ENCODE data around the gene MMEL1.
A peak's percentile ranks its signal among the peaks of the same experiment; 100 is the strongest.

MMEL1 gene

GRCh38 chr1:2563205-2563604 lies 69.6 kb downstream of the MMEL1 start:
- TF ChIP-seq, protein P1, sequence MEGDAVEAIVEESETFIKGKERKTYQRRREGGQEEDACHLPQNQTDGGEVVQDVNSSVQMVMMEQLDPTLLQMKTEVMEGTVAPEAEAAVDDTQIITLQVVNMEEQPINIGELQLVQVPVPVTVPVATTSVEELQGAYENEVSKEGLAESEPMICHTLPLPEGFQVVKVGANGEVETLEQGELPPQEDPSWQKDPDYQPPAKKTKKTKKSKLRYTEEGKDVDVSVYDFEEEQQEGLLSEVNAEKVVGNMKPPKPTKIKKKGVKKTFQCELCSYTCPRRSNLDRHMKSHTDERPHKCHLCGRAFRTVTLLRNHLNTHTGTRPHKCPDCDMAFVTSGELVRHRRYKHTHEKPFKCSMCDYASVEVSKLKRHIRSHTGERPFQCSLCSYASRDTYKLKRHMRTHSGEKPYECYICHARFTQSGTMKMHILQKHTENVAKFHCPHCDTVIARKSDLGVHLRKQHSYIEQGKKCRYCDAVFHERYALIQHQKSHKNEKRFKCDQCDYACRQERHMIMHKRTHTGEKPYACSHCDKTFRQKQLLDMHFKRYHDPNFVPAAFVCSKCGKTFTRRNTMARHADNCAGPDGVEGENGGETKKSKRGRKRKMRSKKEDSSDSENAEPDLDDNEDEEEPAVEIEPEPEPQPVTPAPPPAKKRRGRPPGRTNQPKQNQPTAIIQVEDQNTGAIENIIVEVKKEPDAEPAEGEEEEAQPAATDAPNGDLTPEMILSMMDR (IDR thresholded peaks at IDR 0.05; ENCODE audit: control extremely low read depth, extremely low read depth, low read depth, missing control alignments), result no peak
- ChIA-PET POLR2A (no interaction called here), CTCF (interaction anchor here (1.5 to 3.8 kb wide), 2 partner anchors 16 to 21 kb away, joined by 3 to 40 read pairs; partner anchors contain the start of gene PRXL2B)
- DNase-seq (ENCODE audit: extremely low spot score), result no peak

- no peak for DNase-seq (ENCODE audit: extremely low spot score)
- CTCF ChIA-PET, result interaction anchor here (0.9 to 3.8 kb wide), 12 partner anchors 9 to 367 kb away, joined by 3 to 40 read pairs (median 5); partner anchors contain the start of genes FAAP20 and PRXL2B
- TF ChIP-seq, protein P1 (IDR thresholded peaks at IDR 0.05; ENCODE audit: control extremely low read depth, extremely low read depth, low read depth, missing control alignments), result peak; percentile 40
- POLR2A ChIA-PET, result interaction anchor here (1.1 to 2.1 kb wide), 4 partner anchors 14 to 23 kb away, joined by 3 to 12 read pairs (median 5); partner anchors contain the start of gene PRXL2B
These were observed 70.6 kb downstream of the MMEL1 start for GRCh38 chr1:2561898-2562895.

DNA sequence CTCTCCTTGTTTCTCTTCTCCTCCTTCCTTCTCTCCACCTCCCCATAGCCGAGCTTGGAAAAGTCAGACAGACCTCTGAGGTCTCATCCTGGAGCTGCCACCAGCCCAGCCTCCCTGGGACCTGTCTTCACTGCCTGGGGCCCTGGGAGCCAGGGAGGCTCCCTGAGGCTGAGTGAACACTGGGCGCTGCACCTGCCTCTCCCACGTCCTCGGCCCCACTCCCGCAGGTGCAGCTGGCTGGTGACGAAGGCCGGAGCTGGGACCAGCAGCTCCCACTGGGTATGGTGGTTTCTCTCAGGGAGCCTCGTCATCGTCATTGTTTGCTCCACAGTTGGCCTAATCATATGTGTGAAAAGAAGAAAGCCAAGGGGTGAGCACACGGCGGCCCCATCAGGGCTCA lies 71.4 kb downstream of the MMEL1 start:
- ChIA-PET POLR2A (interaction anchor here (1.1 to 2.1 kb wide), 4 partner anchors 15 to 24 kb away, joined by 3 to 12 read pairs (median 5); partner anchors contain the start of gene PRXL2B), CTCF (interaction anchor here (0.9 to 3.8 kb wide), 13 partner anchors 9 to 367 kb away, joined by 3 to 40 read pairs (median 5); partner anchors contain the start of genes FAAP20 and PRXL2B)
- TF ChIP-seq, protein P1 (IDR thresholded peaks at IDR 0.05; ENCODE audit: control extremely low read depth, extremely low read depth, low read depth, missing control alignments), result no peak
- no peak for DNase-seq (ENCODE audit: extremely low spot score)

- TF ChIP-seq, protein P1 (IDR thresholded peaks at IDR 0.05; ENCODE audit: control extremely low read depth, extremely low read depth, low read depth, missing control alignments), result no peak
- ChIA-PET CTCF (interaction anchor here (1.2 to 3.8 kb wide), 7 partner anchors 10 to 366 kb away, joined by 3 to 40 read pairs (median 7); partner anchors contain the start of genes FAAP20 and PRXL2B), POLR2A (interaction anchor here (1.8 to 2.1 kb wide), 2 partner anchors 14 to 25 kb away, joined by 6 to 12 read pairs; partner anchors contain the start of gene PRXL2B)
- DNase-seq (ENCODE audit: extremely low spot score), result no peak
These were observed 72.3 kb downstream of the MMEL1 start for GRCh38 chr1:2560299-2561073.

DNA sequence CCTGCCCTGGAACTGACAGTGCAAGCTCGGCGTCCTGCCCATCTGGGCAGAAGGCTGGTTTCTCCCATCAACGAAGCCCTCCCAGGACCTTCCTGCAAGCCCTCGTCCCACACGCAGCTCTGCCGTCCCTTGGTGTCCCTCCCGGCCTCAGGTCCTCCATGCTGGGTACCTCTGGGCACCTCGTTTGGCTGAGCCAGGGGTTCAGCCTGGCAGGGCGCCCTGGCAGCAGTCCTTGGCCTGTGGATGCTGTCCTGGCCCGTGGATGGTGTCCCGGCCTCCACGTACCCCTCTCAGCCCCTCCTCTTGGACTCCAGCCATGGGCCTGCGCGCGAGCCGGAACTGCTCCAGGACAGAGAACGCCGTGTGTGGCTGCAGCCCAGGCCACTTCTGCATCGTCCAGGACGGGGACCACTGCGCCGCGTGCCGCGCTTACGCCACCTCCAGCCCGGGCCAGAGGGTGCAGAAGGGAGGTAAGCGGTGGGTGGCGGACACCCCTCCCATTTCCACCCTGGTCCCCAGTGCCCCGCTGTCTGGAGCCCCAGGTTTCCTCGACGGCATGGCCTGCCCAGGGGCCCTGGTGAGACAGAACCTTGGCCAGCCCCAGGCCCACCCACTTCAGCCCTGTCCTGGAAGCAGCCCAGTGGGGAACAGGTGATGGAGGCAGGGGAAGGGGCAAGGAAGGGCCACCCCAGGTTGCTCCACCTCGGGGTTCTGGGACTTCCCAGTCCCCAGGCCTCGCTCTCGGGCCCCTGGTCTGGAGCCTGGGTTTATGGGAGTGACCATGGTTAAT lies 73.1 kb downstream of the MMEL1 start:
- TF ChIP-seq, protein P1 (IDR thresholded peaks at IDR 0.05; ENCODE audit: control extremely low read depth, extremely low read depth, low read depth, missing control alignments), result no peak
- CTCF ChIA-PET, result interaction anchor here (0.7 to 3.8 kb wide), 3 partner anchors 11 to 145 kb away, joined by 4 to 40 read pairs (median 20); partner anchors contain the start of gene PRXL2B
- DNase-seq (ENCODE audit: extremely low spot score), result no peak
- POLR2A ChIA-PET, result interaction anchor here (1.5 to 1.8 kb wide), 3 partner anchors 10 to 26 kb away, joined by 4 to 12 read pairs (median 4); partner anchors contain the start of gene PRXL2B

Measured in GM10248 (cell line).